Cardiac fibroblast (primary cell): ENCODE results near the gene STAMBPL1.

Experiments
- DNase-seq, 2 donors: peaks; one replicate each; pipeline versions ENCODE4 v3.0.0 to v3.0.0-alpha.2; 2010; ENCODE audit warnings: low read depth in 2 of 2
- H3K4me3 ChIP-seq, 2 donors: replicated peaks in 1 of 2; 1 replicate in 1 of 2; 2 replicates in 1 of 2; pipeline ENCODE4 v1.5.1; 2011; ENCODE audit warnings: low read depth in 2 of 2, low read length in 2 of 2, mild to moderate bottlenecking in 2 of 2, moderate library complexity in 1 of 2
- CTCF ChIP-seq: IDR thresholded peaks from one replicate; pipeline ENCODE4 v1.5.1; 2011; ENCODE audit warnings: low read depth, mild to moderate bottlenecking, low read length, inconsistent platforms

STAMBPL1 gene

GRCh38 chr10:88898727-88899126 lies 18.7 kb downstream of the STAMBPL1 start:
- DNase-seq: no peak
- TF ChIP-seq CTCF: no peak
- H3K4me3 ChIP-seq: no peak overlapping the region

- DNase-seq: peak in 1 of 2 donors; percentile 62
- TF ChIP-seq CTCF: no peak
- H3K4me3 ChIP-seq: no peak overlapping the region
Observed at GRCh38 chr10:88899886-88900285, 19.8 kb downstream of the STAMBPL1 start.

DNA sequence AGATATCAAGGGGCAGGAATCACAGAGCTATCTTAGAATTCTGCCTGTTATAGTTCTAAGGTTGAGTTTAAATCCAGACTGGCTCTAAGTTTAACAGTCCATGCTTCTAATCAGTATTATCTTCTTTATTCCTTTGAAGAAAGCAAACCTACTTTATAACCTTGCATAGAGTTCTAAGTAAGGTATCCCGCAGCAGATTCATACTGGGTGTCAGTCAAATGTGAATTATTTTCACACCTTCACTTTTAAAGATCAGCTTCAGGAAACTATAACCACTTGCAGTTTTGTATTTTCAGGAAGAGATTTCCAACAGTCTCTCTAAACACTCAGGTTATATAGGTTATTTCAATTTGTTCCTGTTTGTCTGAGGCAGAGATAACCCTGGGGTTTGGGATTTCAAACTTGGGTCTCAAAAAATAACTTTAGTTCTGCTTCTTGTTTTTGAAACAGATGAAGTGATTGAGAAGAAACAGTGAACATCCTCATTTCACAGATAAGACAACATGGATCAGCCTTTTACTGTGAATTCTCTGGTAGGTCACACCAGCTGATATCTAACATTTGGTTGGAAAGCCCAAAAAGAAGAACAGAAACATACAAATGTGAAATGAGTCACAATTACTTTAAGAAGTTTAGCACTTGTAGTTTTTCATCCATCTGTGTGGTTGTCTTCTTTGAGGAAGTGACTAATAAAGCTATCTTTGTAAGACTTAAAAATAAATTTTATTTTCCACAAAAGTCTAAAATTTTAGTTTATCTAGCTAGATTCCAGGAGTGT lies 21.4 kb downstream of the STAMBPL1 start:
- no peak for TF ChIP-seq CTCF
- H3K4me3 ChIP-seq: no peak overlapping the region
- DNase-seq: peak in 1 of 2 donors; percentile 58

GRCh38 chr10:88901984-88902789 lies 22.1 kb downstream of the STAMBPL1 start:
- no peak for DNase-seq
- no peak overlapping the region for H3K4me3 ChIP-seq
- no peak for TF ChIP-seq CTCF

- no peak overlapping the region for H3K4me3 ChIP-seq
- DNase-seq: no peak
- TF ChIP-seq CTCF: no peak
Observed at GRCh38 chr10:88903715-88904114, 23.7 kb downstream of the STAMBPL1 start.

DNA sequence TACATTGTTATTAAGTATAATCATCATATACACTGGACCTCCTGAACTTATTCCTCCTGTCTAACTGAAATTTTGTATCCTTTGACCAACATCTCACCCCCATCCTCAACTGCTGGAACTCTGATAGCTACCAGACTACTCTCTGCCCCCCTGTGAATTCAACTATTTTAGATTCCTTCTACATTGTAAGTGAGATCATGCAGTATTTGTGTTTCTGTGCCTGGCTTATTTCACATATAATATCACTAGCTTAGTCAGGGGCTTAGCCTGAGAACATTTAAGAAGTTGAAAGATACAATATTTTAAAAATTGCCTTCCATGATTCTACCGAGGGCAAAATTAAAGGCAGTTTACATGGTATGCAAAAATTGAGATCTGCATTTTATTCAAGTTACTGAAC lies 26.9 kb downstream of the STAMBPL1 start:
- no peak for TF ChIP-seq CTCF
- no peak overlapping the region for H3K4me3 ChIP-seq
- DNase-seq: no peak
